Astrocyte (in vitro differentiated cells and primary cell): Measurements from ENCODE around the gene TENM4. TPM values are rescaled to one million over a fixed set of nuclear protein-coding genes. Genes with fewer than 3 reads are reported as not detected.
A peak's percentile ranks its signal among the peaks of the same experiment; 100 is the strongest.

ENCODE experiments used
- DNase-seq: peaks from one replicate; pipeline ENCODE4 v3.0.0-alpha.2; 2010; ENCODE audit warnings: low read depth
- FAIRE-seq: peaks from 2 replicates; lab custom pipeline; 2011; peaks lifted over from hg19 to GRCh38; lab: Jason Lieb, UNC
- H2AFZ ChIP-seq: 2 replicates; pipeline ENCODE4 v1.6.0; 2012; ENCODE audit warnings: low read depth, low read length, inconsistent platforms
- H3K27ac ChIP-seq: 2 replicates; pipeline ENCODE4 v1.5.1; 2011; ENCODE audit warnings: low read depth, low read length, inconsistent platforms
- H3K27me3 ChIP-seq: 2 replicates; pipeline ENCODE4 v1.6.0; 2011; ENCODE audit warnings: low read length, inconsistent platforms; ENCODE audit not compliant: insufficient read depth
- H3K36me3 ChIP-seq: 2 replicates; pipeline ENCODE4 v1.5.1; 2011; ENCODE audit warnings: low read length, inconsistent platforms; ENCODE audit not compliant: insufficient read depth
- H3K4me1 ChIP-seq: 2 replicates; pipeline ENCODE4 v1.5.1; 2011; ENCODE audit warnings: low read length, inconsistent platforms; ENCODE audit not compliant: insufficient read depth
- H3K4me2 ChIP-seq: 2 replicates; pipeline ENCODE4 v1.6.0; 2012; ENCODE audit warnings: low read length, inconsistent platforms
- H3K4me3 ChIP-seq: 2 replicates; pipeline ENCODE4 v1.5.1; 2011; ENCODE audit warnings: low read depth, mild to moderate bottlenecking, low read length, inconsistent platforms; ENCODE audit not compliant: insufficient read depth
- H3K79me2 ChIP-seq: 2 replicates; pipeline ENCODE4 v1.6.0; 2012; ENCODE audit warnings: mild to moderate bottlenecking, low read length, inconsistent platforms; ENCODE audit not compliant: insufficient read depth
- H3K9ac ChIP-seq: 2 replicates; pipeline ENCODE4 v1.6.0; 2012; ENCODE audit warnings: mild to moderate bottlenecking, low read length, inconsistent platforms
- H3K9me3 ChIP-seq: 2 replicates; pipeline ENCODE4 v1.5.1; 2012; ENCODE audit warnings: low read depth, mild to moderate bottlenecking, low read length, inconsistent platforms; ENCODE audit not compliant: insufficient read depth
- H4K20me1 ChIP-seq: 2 replicates; pipeline ENCODE4 v1.6.0; 2012; ENCODE audit warnings: low read length, inconsistent platforms; ENCODE audit not compliant: insufficient read depth
- H3K27ac Mint-ChIP-seq: one replicate; pipeline ENCODE4 v1.8.0; 2021; ENCODE audit warnings: mild to moderate bottlenecking, mixed read lengths; ENCODE audit not compliant: unreplicated experiment
- H3K27me3 Mint-ChIP-seq: one replicate; pipeline ENCODE4 v1.8.0; 2021; ENCODE audit warnings: low read depth, mixed read lengths; ENCODE audit not compliant: unreplicated experiment
- H3K36me3 Mint-ChIP-seq: one replicate; pipeline ENCODE4 v1.8.0; 2021; ENCODE audit warnings: low read depth, mixed read lengths; ENCODE audit not compliant: unreplicated experiment
- H3K4me1 Mint-ChIP-seq: one replicate; pipeline ENCODE4 v1.8.0; 2021; ENCODE audit warnings: low read depth, mixed read lengths; ENCODE audit not compliant: unreplicated experiment
- H3K4me3 Mint-ChIP-seq: one replicate; pipeline ENCODE4 v1.8.0; 2021; ENCODE audit warnings: mild to moderate bottlenecking, moderate library complexity, mixed read lengths; ENCODE audit not compliant: unreplicated experiment
- H3K9me3 Mint-ChIP-seq: one replicate; pipeline ENCODE4 v1.8.0; 2021; ENCODE audit warnings: mild to moderate bottlenecking, mixed read lengths; ENCODE audit not compliant: unreplicated experiment
- CTCF ChIP-seq: IDR thresholded peaks from 2 replicates; pipeline ENCODE4 v1.5.1; 2011; ENCODE audit warnings: low read depth, mild to moderate bottlenecking, inconsistent platforms, low read length, moderate library complexity; ENCODE audit not compliant: insufficient read depth
- EZH2 ChIP-seq: IDR thresholded peaks from 2 replicates; pipeline ENCODE4 v1.6.1; 2012; ENCODE audit warnings: mild to moderate bottlenecking, low read length, inconsistent platforms; ENCODE audit not compliant: insufficient read depth
- total RNA-seq: library from RNA; stranded (reverse); gene quantifications from 2 replicates; pipeline ENCODE4 v1.2.1, GENCODE V29; 2021

Gene TENM4
- total RNA-seq, 1 donor from 2014 or later = 7.5 TPM

DNA sequence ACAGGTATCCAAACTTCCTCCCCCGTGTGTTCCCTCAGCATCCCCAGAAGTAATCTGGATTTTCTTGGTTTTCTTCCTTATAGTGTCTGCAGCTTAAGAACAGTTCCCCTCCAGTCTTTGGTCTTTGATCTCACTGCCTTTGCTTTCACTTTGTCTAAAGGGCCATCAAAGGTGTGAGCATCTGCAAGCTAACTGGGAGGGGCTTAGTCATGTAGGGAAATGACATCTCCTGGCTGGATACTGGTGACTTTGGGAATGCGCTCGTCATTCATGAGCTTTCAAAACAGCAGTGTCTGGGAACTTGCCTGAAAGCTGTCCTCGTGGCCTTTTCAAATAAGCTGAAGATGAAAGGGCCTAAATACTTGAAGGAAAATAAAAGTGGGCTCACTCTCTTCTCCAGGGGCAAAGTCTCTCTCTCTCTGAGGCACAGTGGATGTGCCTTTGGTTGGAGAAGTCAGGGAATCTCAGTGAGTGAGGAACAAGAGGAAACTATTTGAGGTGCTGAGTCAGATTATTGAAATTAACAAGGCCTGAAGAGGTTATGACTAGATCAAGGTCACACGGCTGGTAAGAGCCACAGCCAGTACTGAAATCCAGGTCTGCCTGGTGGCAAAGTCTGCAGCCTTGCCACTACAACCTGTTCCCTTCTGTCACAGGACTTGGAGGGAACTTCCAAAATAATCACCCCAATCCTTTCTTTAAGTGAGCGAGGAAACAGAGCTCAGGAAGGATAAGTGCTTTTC, 45.6 kb upstream of the TENM4 start:
- no peak for FAIRE-seq
- no peak overlapping the region for H3K4me3 ChIP-seq
- no peak for TF ChIP-seq CTCF
- TF ChIP-seq EZH2 = no peak
- H3K4me1 Mint-ChIP-seq = peaks cover 5% of the 10 kb centered on the region
- no peak overlapping the region for H3K9ac ChIP-seq
- no peak overlapping the region for H3K27ac ChIP-seq
- no peaks in the 10 kb centered on the region for H3K36me3 ChIP-seq
- no peak overlapping the region for H3K27ac Mint-ChIP-seq
- no peak overlapping the region for H2AFZ ChIP-seq
- H3K4me1 ChIP-seq = no peaks in the 10 kb centered on the region
- H3K4me2 ChIP-seq = peak overlapping the region; percentile 24
- DNase-seq = no peak
- H3K27me3 ChIP-seq = peaks cover 8% of the 10 kb centered on the region
- no peaks in the 10 kb centered on the region for H4K20me1 ChIP-seq
- H3K9me3 Mint-ChIP-seq = no peaks in the 10 kb centered on the region
- H3K79me2 ChIP-seq = no peaks in the 10 kb centered on the region
- peaks cover 25% of the 10 kb centered on the region for H3K27me3 Mint-ChIP-seq
- H3K9me3 ChIP-seq = no peaks in the 10 kb centered on the region
- H3K36me3 Mint-ChIP-seq = no peaks in the 10 kb centered on the region
- H3K4me3 Mint-ChIP-seq = no peak overlapping the region

- H3K27ac Mint-ChIP-seq = no peak overlapping the region
- Histone ChIP-seq H3K9me3 (no peaks in the 10 kb centered on the region), H3K4me1 (no peaks in the 10 kb centered on the region), H4K20me1 (no peaks in the 10 kb centered on the region), H3K36me3 (no peaks in the 10 kb centered on the region), H3K9ac (no peak overlapping the region), H2AFZ (no peak overlapping the region), H3K27ac (no peak overlapping the region), H3K79me2 (no peaks in the 10 kb centered on the region), H3K27me3 (peaks cover 8% of the 10 kb centered on the region), H3K4me3 (no peak overlapping the region), H3K4me2 (peak overlapping the region; percentile 24)
- DNase-seq = no peak
- TF ChIP-seq CTCF = no peak
- TF ChIP-seq EZH2 = no peak
- H3K9me3 Mint-ChIP-seq = no peaks in the 10 kb centered on the region
- peaks cover 5% of the 10 kb centered on the region for H3K4me1 Mint-ChIP-seq
- no peaks in the 10 kb centered on the region for H3K36me3 Mint-ChIP-seq
- H3K27me3 Mint-ChIP-seq = peaks cover 25% of the 10 kb centered on the region
- H3K4me3 Mint-ChIP-seq = no peak overlapping the region
- no peak for FAIRE-seq
Measured at GRCh38 chr11:79485694-79486093, 44.9 kb upstream of the TENM4 start.

GRCh38 chr11:79484872-79485271, 44.0 kb upstream of the TENM4 start:
- TF ChIP-seq EZH2 (no peak), CTCF (no peak)
- Histone ChIP-seq H3K9me3 (no peaks in the 10 kb centered on the region), H3K4me2 (no peak overlapping the region), H3K79me2 (no peaks in the 10 kb centered on the region), H2AFZ (no peak overlapping the region), H3K9ac (no peak overlapping the region), H3K27ac (no peak overlapping the region), H3K4me3 (no peak overlapping the region), H4K20me1 (no peaks in the 10 kb centered on the region), H3K27me3 (peaks cover 8% of the 10 kb centered on the region), H3K4me1 (no peaks in the 10 kb centered on the region), H3K36me3 (no peaks in the 10 kb centered on the region)
- FAIRE-seq = no peak
- peaks cover 25% of the 10 kb centered on the region for H3K27me3 Mint-ChIP-seq
- no peak overlapping the region for H3K27ac Mint-ChIP-seq
- no peak overlapping the region for H3K4me3 Mint-ChIP-seq
- H3K9me3 Mint-ChIP-seq = no peaks in the 10 kb centered on the region
- H3K4me1 Mint-ChIP-seq = peaks cover 5% of the 10 kb centered on the region
- H3K36me3 Mint-ChIP-seq = no peaks in the 10 kb centered on the region
- DNase-seq = no peak
